ENCODE results near the gene TMBIM4.

TMBIM4 gene

DNA sequence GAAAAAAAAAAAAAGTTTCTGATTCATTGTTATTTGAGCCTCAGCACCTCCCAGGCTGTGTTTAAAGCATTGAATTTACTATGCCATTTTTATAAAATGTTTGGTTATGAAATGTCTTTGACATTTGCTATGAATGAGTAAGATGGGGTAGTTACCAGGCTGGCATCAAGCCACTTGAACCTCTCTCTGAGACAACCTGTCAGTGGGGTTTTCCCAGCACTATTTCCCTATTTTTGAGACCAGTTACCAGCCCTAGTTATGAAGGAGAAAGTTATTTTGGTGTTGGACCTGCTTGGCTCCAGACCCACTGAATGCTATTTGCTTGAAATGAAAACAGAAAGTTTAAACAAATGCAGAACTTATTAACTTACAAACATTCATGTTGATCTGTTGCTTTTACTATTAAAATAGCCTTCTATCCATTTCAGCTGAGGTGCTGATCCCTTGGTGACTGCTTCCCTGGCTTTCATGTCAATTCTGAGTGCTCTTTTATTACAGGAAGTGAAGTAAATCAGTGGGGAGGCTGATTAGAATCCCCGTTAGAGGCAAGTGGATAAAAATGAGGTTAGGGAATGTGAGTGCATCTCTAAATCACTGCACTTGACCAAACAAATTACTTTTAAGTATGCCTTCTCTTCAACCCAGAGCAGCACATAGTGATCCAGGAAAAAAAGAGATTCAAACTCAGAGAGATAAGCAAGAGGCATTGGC, 77.1 kb downstream of the TMBIM4 start:
- DNase-seq (ENCODE audit: low read depth in 2 of 2), result no peak

DNA sequence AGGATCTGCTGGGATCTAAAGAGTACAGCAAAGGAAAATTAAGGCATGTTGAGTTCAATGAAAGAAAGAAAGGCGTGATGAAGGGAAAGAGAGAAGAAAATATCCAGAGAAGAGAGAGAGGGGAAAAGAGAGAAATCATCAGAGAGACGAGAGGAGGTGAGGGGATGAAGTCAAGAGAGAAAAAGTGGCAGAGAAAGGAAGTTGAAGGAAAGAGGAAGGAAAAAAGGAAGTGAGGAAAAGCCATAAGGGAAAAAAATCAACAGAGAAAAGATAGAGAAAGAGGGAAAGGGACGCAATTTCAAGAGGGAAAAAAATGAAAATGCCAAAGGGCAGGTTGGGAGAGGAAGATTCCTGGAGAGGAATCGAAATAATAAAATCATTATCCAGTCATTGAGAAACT, 79.6 kb downstream of the TMBIM4 start:
- DNase-seq (ENCODE audit: low read depth in 2 of 2), result no peak

DNA sequence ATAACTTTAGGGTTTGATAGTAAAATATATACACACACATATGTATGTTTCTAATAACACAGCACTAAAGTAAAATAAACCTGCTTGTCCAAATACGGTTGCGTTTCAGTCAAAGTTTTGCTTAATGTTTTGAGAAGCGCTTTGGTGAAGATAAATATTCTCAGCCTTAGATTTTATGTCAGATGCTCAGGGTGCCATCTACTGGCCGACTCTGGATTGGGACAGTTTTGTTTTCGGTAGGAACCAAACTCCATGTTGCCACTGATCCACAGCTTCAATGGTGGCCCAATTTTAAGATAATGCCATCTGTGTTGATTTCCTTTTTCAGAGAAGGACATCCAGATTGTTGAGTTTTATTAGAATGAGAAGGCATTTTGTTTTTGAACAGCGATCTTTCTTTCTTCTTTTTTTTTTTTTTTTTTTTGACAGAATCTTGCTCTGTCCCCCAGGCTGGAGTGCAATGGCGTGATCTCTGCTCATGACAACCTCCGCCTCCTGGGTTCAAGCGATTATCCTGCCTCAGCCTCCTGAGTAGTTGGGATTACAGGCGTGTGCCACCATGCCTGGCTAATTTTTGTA, 82.3 kb downstream of the TMBIM4 start:
- DNase-seq (ENCODE audit: low read depth in 2 of 2), result peak; percentile 15 to 51

DNA sequence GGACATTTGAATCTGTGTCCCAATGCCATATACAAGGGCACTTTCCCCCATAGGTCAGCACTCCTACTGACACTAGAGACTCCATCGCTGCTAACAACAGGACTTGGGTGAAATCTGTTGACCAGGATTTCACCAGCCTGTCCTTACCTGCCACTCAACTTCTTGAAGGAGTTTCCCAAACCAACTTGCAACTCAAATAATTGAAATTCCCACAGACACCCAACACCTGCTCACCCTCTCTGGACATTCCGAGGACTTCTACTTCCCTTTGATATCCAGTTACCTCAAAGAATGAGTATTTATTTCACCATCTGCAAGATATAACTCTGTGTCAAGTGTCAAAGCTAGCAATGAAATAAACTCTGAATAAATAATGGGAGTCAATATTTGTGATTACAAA, 83.8 kb downstream of the TMBIM4 start:
- DNase-seq (ENCODE audit: low read depth in 2 of 2), result no peak

Data from stimulated activated CD4-positive, alpha-beta T cell treated with anti-CD3 and anti-CD28 coated beads, Interleukin-12 subunit alpha, Interleukin-12 subunit beta, amount 100 ng/mL, for 24 hours (primary cell).